HFF-Myc (cell line): Measurements from ENCODE around the gene PRKAR1B.

ENCODE experiments used
- DNase-seq: peaks from one replicate; pipeline ENCODE4 v3.0.0-alpha.2; 2011; ENCODE audit warnings: low read depth; ENCODE audit errors: extremely low read depth
- H3K4me3 ChIP-seq: replicated peaks from 2 replicates; pipeline ENCODE4 v1.5.1; 2011; ENCODE audit warnings: low read depth, mild to moderate bottlenecking, control low read depth, low read length
- TF ChIP-seq, protein P1 (sequence below): IDR thresholded peaks from 2 replicates; pipeline ENCODE4 v1.5.1; 2012; ENCODE audit warnings: mild to moderate bottlenecking, low read depth, low read length, control low read depth; ENCODE audit errors: missing control alignments

PRKAR1B gene

DNA sequence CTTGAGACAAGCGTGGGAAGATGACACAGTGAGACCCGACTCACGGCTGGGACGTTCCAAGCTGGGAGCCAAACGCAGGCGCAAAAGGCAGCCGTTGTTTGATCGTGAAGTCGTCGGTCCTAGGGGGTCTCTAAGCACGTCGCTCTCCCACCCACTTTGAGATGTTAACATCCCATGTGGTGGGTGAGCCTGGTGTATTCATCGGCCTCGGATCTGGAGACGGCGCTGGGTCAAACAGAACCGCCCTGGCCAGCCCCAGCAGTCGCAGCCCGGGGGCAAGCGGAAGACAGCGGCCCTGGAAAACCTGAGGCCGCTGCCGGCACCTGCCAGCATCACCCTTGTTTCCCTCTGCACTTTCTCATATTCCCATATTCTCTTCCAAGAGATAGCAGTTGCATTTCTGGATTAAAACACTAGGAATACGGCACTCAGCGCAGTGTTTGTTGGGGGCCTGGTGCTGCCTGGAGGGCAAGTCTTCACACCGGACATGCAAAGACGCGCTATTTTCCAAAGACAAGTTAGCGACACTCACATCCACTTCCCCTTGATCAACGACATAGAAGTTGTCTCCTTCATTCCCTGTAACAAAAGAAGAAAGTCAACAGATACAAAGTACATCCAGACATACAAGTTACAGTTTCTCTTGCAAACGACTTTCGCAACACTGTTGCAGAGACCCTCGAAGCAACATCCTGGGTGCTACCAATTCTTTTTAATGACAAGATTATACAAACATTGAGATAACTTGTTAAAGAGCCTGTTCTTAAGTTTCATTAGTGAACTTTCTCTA lies 121.2 kb downstream of the PRKAR1B start:
- DNase-seq, result no peak
- TF ChIP-seq, protein P1, sequence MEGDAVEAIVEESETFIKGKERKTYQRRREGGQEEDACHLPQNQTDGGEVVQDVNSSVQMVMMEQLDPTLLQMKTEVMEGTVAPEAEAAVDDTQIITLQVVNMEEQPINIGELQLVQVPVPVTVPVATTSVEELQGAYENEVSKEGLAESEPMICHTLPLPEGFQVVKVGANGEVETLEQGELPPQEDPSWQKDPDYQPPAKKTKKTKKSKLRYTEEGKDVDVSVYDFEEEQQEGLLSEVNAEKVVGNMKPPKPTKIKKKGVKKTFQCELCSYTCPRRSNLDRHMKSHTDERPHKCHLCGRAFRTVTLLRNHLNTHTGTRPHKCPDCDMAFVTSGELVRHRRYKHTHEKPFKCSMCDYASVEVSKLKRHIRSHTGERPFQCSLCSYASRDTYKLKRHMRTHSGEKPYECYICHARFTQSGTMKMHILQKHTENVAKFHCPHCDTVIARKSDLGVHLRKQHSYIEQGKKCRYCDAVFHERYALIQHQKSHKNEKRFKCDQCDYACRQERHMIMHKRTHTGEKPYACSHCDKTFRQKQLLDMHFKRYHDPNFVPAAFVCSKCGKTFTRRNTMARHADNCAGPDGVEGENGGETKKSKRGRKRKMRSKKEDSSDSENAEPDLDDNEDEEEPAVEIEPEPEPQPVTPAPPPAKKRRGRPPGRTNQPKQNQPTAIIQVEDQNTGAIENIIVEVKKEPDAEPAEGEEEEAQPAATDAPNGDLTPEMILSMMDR, result no peak

DNA sequence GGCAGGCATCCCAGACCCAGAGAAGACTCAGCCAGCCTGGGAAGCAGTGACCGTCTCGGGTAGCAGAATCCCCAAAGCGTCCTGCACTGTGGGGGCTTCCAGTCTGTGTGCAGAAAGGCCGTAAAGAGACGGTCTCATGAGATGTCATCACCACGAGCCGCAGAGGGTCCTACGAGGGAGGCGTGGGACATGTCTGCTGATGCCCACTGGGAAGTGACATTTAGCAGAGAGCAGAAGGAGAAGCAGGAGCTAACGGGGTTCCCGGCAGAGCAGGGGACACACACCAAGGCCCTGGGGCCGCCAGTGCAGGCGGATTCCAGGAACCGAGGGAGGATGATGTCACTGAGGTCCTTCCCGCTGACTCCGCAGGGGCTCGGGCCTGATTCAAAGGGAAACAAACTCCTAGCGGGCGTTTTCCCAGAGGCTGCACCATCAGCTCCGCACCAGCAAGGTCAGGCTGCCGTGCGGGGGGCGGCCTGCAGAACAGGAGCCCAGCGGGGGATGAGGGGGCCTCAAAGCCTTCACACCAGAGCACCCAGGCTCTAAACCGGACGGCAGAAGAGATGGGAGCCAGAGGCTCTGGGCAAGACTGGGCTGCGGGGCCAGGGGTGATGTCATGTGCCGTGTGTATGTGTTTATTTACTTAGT lies 122.1 kb downstream of the PRKAR1B start:
- DNase-seq, result no peak
- H3K4me3 ChIP-seq, result no peak overlapping the region
- TF ChIP-seq, protein P1, result no peak

More for the DNA sequence above, 121.2 kb downstream of the PRKAR1B start:
- no peak overlapping the region for H3K4me3 ChIP-seq

DNA sequence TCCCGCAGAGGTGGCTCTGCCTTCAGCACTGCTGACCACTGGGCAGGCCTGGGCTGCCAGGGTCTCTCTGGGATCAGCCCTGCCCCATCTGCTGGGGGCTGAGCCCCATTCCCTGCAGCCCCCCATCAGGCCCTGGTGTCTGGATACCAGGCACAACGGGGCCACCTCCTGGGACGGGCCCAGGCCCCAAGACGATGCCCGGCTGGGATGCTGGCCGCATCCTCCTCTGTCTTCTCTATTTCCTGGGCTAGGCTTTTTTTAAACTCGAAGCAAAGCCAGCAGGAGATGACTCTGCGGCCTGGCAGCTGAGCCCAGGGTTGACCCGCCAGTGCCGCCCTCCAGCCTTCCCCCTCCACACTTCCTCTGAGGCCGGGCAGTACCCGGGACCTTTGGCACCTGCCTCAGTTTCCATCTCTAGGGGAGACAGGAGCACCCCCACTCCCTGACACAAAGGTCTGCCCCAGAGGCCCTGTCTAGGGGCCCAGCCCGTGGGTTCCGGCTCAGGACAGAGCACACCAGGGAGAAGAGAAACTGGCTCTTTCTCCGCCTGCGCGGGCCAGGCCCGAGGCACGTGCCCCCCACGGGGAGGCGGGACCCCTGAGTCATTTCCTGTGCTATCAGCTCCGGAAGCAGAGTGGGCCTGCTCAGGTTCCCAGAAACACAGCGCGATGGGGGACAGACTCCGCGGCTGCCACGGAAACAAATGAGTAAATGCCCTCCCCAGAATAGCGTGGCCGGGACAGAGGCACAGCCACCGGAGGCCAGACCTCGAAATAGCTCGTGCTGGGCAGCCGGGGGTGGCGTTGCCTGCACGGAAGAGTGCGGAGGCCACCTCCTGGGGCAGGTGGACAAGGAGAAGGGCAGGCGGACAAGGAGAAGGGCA lies 122.8 kb downstream of the PRKAR1B start:
- TF ChIP-seq, protein P1, result no peak
- peak; percentile 25 for DNase-seq
- H3K4me3 ChIP-seq, result no peak overlapping the region

DNA sequence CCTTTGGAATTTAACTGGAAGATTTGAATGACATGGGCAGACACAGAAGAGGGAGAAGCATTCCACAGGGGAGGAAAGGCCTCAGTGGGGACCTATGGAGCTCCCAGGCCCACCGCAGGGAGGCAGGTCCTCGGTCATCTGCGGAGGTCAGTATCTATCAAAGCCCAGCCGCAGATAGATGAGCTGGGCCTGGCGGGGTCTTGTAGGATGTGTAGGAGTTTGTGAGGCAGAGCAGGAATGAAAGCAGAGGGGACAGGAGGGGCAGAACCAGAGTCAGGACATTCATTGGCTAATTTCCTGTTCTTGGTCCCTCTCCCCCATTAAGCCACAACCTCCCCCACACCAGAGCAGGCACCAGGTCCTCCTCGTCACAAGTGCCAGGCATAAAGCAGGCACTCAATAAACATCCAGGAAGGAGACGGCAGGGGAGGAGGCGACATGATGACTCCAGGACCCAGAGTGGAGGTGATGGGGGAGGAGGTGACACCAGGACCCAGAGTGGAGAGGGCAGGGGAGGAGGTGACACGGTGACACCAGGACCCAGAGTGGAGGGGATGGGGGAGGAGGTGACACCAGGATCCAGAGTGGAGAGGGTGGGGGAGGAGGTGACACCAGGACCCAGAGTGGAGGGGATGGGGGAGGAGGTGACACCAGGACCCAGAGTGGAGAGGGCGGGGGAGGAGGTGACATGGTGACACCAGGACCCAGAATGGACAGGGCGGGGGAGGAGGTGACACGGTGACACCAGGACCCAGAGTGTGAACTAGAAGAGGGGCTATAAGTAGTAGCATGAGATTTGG lies 123.7 kb downstream of the PRKAR1B start:
- TF ChIP-seq, protein P1, result no peak
- DNase-seq, result no peak
- H3K4me3 ChIP-seq, result no peak overlapping the region

DNA sequence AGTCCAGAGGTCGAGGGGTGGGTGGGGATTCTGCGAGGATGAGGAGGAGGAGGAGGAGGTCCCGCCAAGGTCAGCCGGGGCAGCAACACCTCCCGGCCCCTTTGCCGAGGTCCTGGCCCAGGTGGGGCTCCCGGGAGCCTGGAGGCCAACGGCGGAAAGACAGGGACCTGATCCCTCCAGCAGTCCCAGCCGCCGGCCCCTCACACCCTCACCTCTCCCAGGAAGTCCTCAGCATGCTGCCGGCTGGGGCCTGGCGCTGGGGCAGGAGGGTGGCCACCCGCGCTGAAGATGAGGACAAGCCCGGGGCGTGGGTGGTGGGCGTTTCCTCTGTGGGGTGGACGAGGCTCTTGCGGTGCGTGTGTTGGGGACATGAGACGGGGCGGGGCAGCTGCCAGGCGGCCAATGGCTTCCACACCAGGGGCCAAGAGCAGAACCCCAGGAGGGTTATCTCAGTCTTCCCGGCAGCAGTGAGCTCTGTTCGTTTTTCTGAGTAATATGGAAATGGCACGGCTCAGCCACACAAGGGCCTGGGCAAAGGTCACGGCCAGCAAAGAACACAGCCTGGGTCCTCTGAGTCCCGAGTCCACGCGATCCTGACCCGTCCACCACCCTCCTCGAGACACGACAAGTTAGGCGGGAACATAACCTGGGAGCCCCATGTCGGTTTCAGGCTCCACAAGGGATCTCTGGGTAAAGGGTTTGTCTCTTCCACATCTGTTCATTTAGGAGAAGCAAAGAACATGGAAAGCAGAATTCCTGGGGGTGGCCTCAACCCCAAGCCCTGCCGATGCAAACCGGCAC lies 124.5 kb downstream of the PRKAR1B start:
- TF ChIP-seq, protein P1, result no peak
- no peak for DNase-seq
- H3K4me3 ChIP-seq, result no peak overlapping the region
